ENCODE results near the gene IKZF3. TPM values are rescaled to one million over a fixed set of nuclear protein-coding genes. Genes with fewer than 3 reads are reported as not detected.

IKZF3 gene
- total RNA-seq, 4 donors from 2014 or later = 0.60 to 1.9 (median 1.1) TPM

- H3K27me3 ChIP-seq = peaks cover 46% of the 10 kb centered on the region
- no peak overlapping the region for H3K27ac ChIP-seq
- H3K36me3 ChIP-seq = no peaks in the 10 kb centered on the region
- H3K4me1 ChIP-seq = peaks cover 5% of the 10 kb centered on the region
- WGBS = 82% methylated on average over 2 of the region's 2 CpGs
- no peak overlapping the region for H3K4me3 ChIP-seq
- TF ChIP-seq POLR2AphosphoS5 (IDR thresholded peaks at IDR 0.05) = no peak
- no peak for TF ChIP-seq EP300 (IDR thresholded peaks at IDR 0.05)
- no peak for TF ChIP-seq CTCF (IDR thresholded peaks at IDR 0.05)
- TF ChIP-seq POLR2A (IDR thresholded peaks at IDR 0.05) = no peak
- DNase-seq (ENCODE audit: low spot score in 2 of 2) = no peak
- no peaks in the 10 kb centered on the region for H3K9me3 ChIP-seq
Measured at GRCh38 chr17:39871801-39872200, 7.7 kb upstream of the IKZF3 start.

DNA sequence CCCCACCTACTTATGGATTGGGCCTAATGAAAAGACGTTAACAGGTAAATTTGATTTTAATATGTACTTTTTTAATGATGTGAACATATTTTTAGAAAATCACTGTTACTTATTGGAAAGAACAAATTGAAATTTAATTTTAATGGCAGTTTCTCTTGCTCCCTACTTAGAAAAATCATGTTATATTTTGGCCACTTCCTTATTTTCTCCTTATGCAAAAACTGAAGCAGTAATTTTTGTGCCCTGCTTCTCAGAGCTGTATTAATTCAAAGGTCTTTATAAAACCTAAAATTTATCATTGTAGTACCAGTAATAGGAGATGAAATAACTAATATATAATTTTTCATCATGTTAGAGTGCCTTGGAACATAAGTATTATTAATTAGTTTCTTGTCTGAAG, 6.7 kb upstream of the IKZF3 start:
- TF ChIP-seq EP300 (IDR thresholded peaks at IDR 0.05) (no peak), POLR2AphosphoS5 (IDR thresholded peaks at IDR 0.05) (no peak), POLR2A (IDR thresholded peaks at IDR 0.05) (no peak), CTCF (IDR thresholded peaks at IDR 0.05) (no peak)
- no peaks in the 10 kb centered on the region for H3K36me3 ChIP-seq
- no peak overlapping the region for H3K4me3 ChIP-seq
- DNase-seq (ENCODE audit: low spot score in 2 of 2) = no peak
- H3K27me3 ChIP-seq = peaks cover 50% of the 10 kb centered on the region
- 98% methylated on average over 1 of the region's 1 CpG for WGBS
- no peaks in the 10 kb centered on the region for H3K9me3 ChIP-seq
- no peak overlapping the region for H3K27ac ChIP-seq
- H3K4me1 ChIP-seq = peaks cover 5% of the 10 kb centered on the region

GRCh38 chr17:39868554-39868942, 4.4 kb upstream of the IKZF3 start:
- TF ChIP-seq POLR2A (IDR thresholded peaks at IDR 0.05) (no peak), POLR2AphosphoS5 (IDR thresholded peaks at IDR 0.05) (no peak), EP300 (IDR thresholded peaks at IDR 0.05) (no peak), CTCF (IDR thresholded peaks at IDR 0.05) (no peak)
- Histone ChIP-seq H3K4me1 (peaks cover 14% of the 10 kb centered on the region), H3K27me3 (peaks cover 58% of the 10 kb centered on the region), H3K9me3 (no peaks in the 10 kb centered on the region), H3K27ac (no peak overlapping the region), H3K4me3 (no peak overlapping the region), H3K36me3 (no peaks in the 10 kb centered on the region)
- no peak for DNase-seq (ENCODE audit: low spot score in 2 of 2)
- 85% methylated on average over 17 of the region's 17 CpGs for WGBS

- TF ChIP-seq EP300 (IDR thresholded peaks at IDR 0.05) (no peak), POLR2AphosphoS5 (IDR thresholded peaks at IDR 0.05) (no peak), POLR2A (IDR thresholded peaks at IDR 0.05) (no peak), CTCF (IDR thresholded peaks at IDR 0.05) (no peak)
- H3K27me3 ChIP-seq = peaks cover 62% of the 10 kb centered on the region
- WGBS = 62% methylated on average over 31 of the region's 67 CpGs
- H3K36me3 ChIP-seq = no peaks in the 10 kb centered on the region
- no peaks in the 10 kb centered on the region for H3K9me3 ChIP-seq
- no peak within 1 kb of the TSS for H3K27ac ChIP-seq
- no peak within 1 kb of the TSS for H3K4me3 ChIP-seq
- peaks cover 14% of the 10 kb centered on the region for H3K4me1 ChIP-seq
- DNase-seq (ENCODE audit: low spot score in 2 of 2) = no peak
Measured at GRCh38 chr17:39867880-39868553, 3.9 kb upstream of the IKZF3 start, which contains the start of gene ZPBP2. ZPBP2 (plus strand) TSS chr17:39868202; CDS start chr17:39868355, 153 bp downstream.

GRCh38 chr17:39867084-39867879, 3.2 kb upstream of the IKZF3 start:
- H3K9me3 ChIP-seq = no peaks in the 10 kb centered on the region
- no peaks in the 10 kb centered on the region for H3K36me3 ChIP-seq
- DNase-seq (ENCODE audit: low spot score in 2 of 2) = no peak
- TF ChIP-seq EP300 (IDR thresholded peaks at IDR 0.05) (no peak), CTCF (IDR thresholded peaks at IDR 0.05) (no peak), POLR2AphosphoS5 (IDR thresholded peaks at IDR 0.05) (no peak), POLR2A (IDR thresholded peaks at IDR 0.05) (no peak)
- WGBS = 88% methylated on average over 21 of the region's 21 CpGs
- peaks cover 14% of the 10 kb centered on the region for H3K4me1 ChIP-seq
- H3K27ac ChIP-seq = no peak overlapping the region
- H3K27me3 ChIP-seq = peaks cover 67% of the 10 kb centered on the region
- H3K4me3 ChIP-seq = no peak overlapping the region

Measured in suprapubic skin (tissue), 4 donors.